NK-92 (cell line): ENCODE measurements around the gene NUBP2.
A peak's percentile ranks its signal among the peaks of the same experiment; 100 is the strongest.

Experiments
- DNase-seq: peaks from one replicate; lab custom pipeline; 2025; ENCODE audit not compliant: unreplicated experiment; lab: John Stamatoyannopoulos, UW

NUBP2 gene

GRCh38 chr16:1825381-1825863, 42.7 kb downstream of the NUBP2 start:
- DNase-seq: no peak

GRCh38 chr16:1825864-1826690, 43.3 kb downstream of the NUBP2 start:
- DNase-seq: no peak

- peak; percentile 36 for DNase-seq
Measured at GRCh38 chr16:1826691-1827573, 44.2 kb downstream of the NUBP2 start, which contains the start of the genes FAHD1 and HAGH. TSS of gene FAHD1 (plus strand) at chr16:1827206. CDS start at chr16:1827239, 33 bp downstream. TSS of gene HAGH (minus strand) at chr16:1826825. CDS start at chr16:1826787, 38 bp downstream.

- DNase-seq: no peak
Measured at GRCh38 chr16:1828645-1829410, 46.1 kb downstream of the NUBP2 start.

GRCh38 chr16:1830213-1830612, 47.5 kb downstream of the NUBP2 start:
- no peak for DNase-seq

- DNase-seq: no peak
Measured at GRCh38 chr16:1831186-1832075, 48.7 kb downstream of the NUBP2 start.

GRCh38 chr16:1832838-1833454, 50.2 kb downstream of the NUBP2 start:
- no peak for DNase-seq

GRCh38 chr16:1834096-1834495, 51.3 kb downstream of the NUBP2 start:
- DNase-seq: no peak
